Lung microvascular endothelial cell (primary cell): ENCODE data around the gene DND1. TPM values are rescaled to one million over a fixed set of nuclear protein-coding genes. Genes with fewer than 3 reads are reported as not detected.
"Not testable (repeated sequence)": the region's sequence is repeated elsewhere in the genome, so short reads cannot be mapped to it uniquely, and the experiment has no call there.

Experiments
- DNase-seq, 2 donors: peaks; one replicate each; pipeline versions ENCODE4 v3.0.0 to v3.0.0-alpha.2; 2010; ENCODE audit warnings: low read depth in 2 of 2
- total RNA-seq: library from RNA; depleted of rRNA; stranded (reverse); fragments of >200 nt; gene quantifications from 2 replicates; pipeline ENCODE4 v1.2.1, GENCODE V29; 2014

Gene DND1
- total RNA-seq, result under 0.01 and 0.22 TPM in 2 replicates

- DNase-seq, result no peak
Measured at GRCh38 chr5:140673187-140673976, at the start of gene DND1. Gene DND1 (minus strand): TSS chr5:140673576. CDS start chr5:140673542, 34 bp downstream.

- not testable (repeated sequence) for DNase-seq
Measured at GRCh38 chr5:140721395-140721794, 48.0 kb upstream of the DND1 start.

- DNase-seq, result not testable (repeated sequence)
Measured at GRCh38 chr5:140720738-140721137, 47.4 kb upstream of the DND1 start.

GRCh38 chr5:140718266-140718592, 44.9 kb upstream of the DND1 start:
- no peak for DNase-seq

GRCh38 chr5:140716238-140716637, 42.9 kb upstream of the DND1 start:
- DNase-seq, result not testable (repeated sequence)

GRCh38 chr5:140713562-140714094, 40.3 kb upstream of the DND1 start:
- no peak for DNase-seq

- DNase-seq, result no peak
Measured at GRCh38 chr5:140711794-140712193, 38.4 kb upstream of the DND1 start.

GRCh38 chr5:140710899-140711552, 37.6 kb upstream of the DND1 start:
- DNase-seq, result peak; percentile 95 to 97

- DNase-seq, result not testable (repeated sequence)
Measured at GRCh38 chr5:140708787-140709186, 35.4 kb upstream of the DND1 start.

- DNase-seq, result no peak
Measured at GRCh38 chr5:140707812-140708211, 34.4 kb upstream of the DND1 start.

- DNase-seq, result peak; percentile 97 to 99
Measured at GRCh38 chr5:140700177-140701144, 27.1 kb upstream of the DND1 start, which contains the start of gene ZMAT2. Gene ZMAT2 (plus strand): TSS chr5:140700447. CDS start chr5:140700461, 14 bp downstream.

GRCh38 chr5:140696891-140697492, 23.6 kb upstream of the DND1 start:
- no peak for DNase-seq

GRCh38 chr5:140694276-140694675, 20.9 kb upstream of the DND1 start:
- DNase-seq, result no peak

GRCh38 chr5:140690941-140691924, 17.9 kb upstream of the DND1 start, which contains the start of the genes HARS1 and HARS2:
Gene HARS1 (minus strand): TSS chr5:140691370. CDS start chr5:140691304, 66 bp downstream.
Gene HARS2 (plus strand): TSS chr5:140691455. CDS start chr5:140691649, 194 bp downstream.
- peak; percentile 87 to 97 for DNase-seq

- peak in 1 of 2 donors; percentile 7 for DNase-seq
Measured at GRCh38 chr5:140690376-140690932, 17.1 kb upstream of the DND1 start.

- DNase-seq, result no peak
Measured at GRCh38 chr5:140678993-140679392, 5.6 kb upstream of the DND1 start.

- DNase-seq, result no peak
Measured at GRCh38 chr5:140677947-140678346, 4.6 kb upstream of the DND1 start.

GRCh38 chr5:140674629-140675028, 1.3 kb upstream of the DND1 start:
- no peak for DNase-seq

GRCh38 chr5:140674211-140674610, 835 bp upstream of the DND1 start:
- no peak for DNase-seq
